A673 (cell line): ENCODE measurements around the gene ANKRD44.

Experiments used
- EZH2 ChIP-seq: fragments of 200-600 bp; sonication (generic); IDR thresholded peaks from 2 replicates; pipeline ENCODE4 v1.6.1; 2017; ENCODE audit warnings: borderline replicate concordance, low read depth, mild to moderate bottlenecking, mixed read lengths, antibody characterized with exemption, low read length; ENCODE audit not compliant: poor library complexity, severe bottlenecking
- TF ChIP-seq, protein P1 (sequence below): fragments of 300-800, 200-600 bp; sonication (generic); conservative IDR thresholded peaks from 2 replicates; pipeline ENCODE4 v1.5.1; 2017; ENCODE audit warnings: low read depth, mild to moderate bottlenecking, antibody characterized with exemption, low read length, moderate library complexity, mixed read lengths

GRCh38 chr2:197216361-197216979, 94.1 kb downstream of the ANKRD44 start:
- TF ChIP-seq, protein P1, sequence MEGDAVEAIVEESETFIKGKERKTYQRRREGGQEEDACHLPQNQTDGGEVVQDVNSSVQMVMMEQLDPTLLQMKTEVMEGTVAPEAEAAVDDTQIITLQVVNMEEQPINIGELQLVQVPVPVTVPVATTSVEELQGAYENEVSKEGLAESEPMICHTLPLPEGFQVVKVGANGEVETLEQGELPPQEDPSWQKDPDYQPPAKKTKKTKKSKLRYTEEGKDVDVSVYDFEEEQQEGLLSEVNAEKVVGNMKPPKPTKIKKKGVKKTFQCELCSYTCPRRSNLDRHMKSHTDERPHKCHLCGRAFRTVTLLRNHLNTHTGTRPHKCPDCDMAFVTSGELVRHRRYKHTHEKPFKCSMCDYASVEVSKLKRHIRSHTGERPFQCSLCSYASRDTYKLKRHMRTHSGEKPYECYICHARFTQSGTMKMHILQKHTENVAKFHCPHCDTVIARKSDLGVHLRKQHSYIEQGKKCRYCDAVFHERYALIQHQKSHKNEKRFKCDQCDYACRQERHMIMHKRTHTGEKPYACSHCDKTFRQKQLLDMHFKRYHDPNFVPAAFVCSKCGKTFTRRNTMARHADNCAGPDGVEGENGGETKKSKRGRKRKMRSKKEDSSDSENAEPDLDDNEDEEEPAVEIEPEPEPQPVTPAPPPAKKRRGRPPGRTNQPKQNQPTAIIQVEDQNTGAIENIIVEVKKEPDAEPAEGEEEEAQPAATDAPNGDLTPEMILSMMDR: no peak
- TF ChIP-seq EZH2: no peak
